Measurements from ENCODE around the gene DPH6.
A peak's percentile ranks its signal among the peaks of the same experiment; 100 is the strongest.
"Not testable (repeated sequence)": the region's sequence is repeated elsewhere in the genome, so short reads cannot be mapped to it uniquely, and the experiment has no call there.

DPH6 gene, protein sequence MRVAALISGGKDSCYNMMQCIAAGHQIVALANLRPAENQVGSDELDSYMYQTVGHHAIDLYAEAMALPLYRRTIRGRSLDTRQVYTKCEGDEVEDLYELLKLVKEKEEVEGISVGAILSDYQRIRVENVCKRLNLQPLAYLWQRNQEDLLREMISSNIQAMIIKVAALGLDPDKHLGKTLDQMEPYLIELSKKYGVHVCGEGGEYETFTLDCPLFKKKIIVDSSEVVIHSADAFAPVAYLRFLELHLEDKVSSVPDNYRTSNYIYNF

GRCh38 chr15:35545824-35546510, at the start of gene DPH6:
Gene DPH6, minus strand, starts transcription at chr15:35546165. Its CDS starts 24 bp downstream, at chr15:35546141.
- peak; percentile 84 for DNase-seq

DNA sequence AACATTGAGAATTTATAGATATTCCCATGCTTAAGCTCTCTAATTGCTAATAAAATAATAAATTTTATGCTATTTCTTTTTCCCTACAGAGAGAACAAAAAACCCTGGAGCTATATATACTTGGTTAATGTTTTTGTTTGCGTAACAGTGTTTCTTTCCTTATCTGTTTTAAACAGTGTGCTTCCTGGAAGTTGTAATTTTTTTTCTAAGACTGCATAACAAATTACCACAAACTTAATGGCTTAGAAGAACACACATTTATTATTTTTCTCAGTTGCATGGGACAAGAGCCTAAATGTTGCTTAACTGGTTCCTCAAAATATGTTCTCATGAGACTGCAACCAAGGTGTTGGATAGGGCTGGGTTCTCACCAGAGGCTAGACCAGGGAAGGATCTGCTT, 49.7 kb upstream of the DPH6 start:
- DNase-seq = no peak

GRCh38 chr15:35591987-35592386, 46.0 kb upstream of the DPH6 start:
- not testable (repeated sequence) for DNase-seq

DNA sequence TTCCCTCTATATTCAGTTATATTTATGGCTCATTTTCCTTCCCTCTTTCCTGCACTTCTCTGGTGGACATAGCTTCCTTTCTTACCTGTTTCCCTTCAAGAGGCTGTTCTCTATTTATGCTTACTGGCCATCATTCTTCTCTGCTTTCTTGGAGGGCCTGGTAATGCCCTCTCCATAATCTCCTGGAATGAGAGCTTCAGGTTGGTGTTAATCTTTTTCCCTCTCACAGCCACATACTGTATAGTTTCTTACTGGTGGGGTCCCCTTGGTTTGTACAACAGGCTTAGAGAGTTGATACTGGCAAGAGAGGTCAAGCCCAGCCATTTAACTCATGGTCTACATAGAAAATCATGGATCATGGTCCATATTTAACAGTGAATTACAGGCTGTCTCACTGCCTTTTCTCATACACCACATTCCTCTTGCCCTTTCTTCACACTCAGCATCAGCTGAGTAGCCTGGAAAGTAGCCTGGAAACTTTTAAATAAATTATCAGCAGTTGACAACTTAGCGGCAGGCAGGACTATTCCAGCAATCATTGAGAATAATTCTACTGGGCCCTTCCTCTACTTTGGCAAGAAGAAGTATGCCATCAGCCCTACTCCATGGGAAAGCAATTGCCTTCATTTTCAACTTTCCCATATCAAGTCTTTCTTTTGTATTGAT, 38.0 kb upstream of the DPH6 start:
- DNase-seq = no peak

DNA sequence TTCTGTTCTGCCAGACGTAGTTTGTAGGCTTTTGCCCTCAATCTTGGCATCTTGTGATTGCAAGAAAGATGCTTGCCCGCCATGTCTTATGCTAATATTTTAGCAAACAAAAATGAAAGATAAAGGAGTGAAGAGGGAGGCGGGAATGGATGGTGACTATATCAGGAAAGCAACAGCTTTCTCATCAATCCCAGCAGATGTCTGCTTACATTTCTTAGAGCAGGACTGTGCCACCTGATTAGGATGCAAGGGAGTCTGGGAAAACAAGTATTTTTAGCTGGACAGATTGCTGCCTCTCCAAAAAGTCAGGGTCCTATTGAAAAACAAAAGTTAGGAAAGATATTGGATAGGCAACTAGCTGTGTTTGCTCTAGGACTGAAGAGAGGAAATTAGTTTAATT, 34.6 kb upstream of the DPH6 start:
- DNase-seq = no peak

DNA sequence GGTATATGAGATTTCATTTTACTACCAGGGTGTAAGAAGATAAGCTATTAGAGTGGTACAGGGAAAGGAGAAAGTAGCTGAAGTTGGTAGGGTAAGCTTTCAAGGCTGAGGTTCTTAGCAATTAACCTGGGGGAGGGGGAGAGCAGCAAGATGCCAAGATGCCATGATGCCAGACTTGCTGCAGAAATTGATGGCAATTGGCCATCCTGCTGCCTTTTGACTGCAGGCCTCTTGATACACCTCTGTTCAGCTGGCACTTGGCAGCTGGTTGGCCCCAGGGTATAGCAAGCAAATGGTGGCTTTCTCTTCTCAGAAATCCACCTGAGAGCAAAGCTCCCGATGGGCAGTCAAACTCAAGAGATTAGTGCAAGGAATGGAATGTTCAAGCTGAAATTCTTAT, 21.4 kb upstream of the DPH6 start:
- DNase-seq = no peak

DNA sequence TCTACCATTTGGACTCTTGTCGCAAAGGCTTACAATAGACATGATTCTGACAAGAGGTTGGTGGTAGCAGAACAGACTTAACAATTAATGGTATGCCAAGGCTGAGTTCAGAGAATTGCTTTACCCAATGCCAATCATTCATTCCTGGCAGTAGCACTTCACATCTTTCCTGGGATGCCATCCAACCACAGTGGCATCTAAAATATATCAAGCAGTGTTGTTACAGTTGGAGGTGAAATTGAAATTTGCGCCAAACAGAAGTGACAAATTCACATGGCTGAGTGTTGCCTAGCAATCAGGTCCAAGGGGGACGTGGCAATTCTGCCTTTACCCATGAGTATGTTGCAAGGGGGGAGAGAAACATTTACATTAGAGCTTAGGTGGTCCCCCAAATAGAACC, 21.0 kb upstream of the DPH6 start:
- DNase-seq = no peak

- DNase-seq = no peak
Measured at GRCh38 chr15:35565901-35566300, 19.9 kb upstream of the DPH6 start.

DNA sequence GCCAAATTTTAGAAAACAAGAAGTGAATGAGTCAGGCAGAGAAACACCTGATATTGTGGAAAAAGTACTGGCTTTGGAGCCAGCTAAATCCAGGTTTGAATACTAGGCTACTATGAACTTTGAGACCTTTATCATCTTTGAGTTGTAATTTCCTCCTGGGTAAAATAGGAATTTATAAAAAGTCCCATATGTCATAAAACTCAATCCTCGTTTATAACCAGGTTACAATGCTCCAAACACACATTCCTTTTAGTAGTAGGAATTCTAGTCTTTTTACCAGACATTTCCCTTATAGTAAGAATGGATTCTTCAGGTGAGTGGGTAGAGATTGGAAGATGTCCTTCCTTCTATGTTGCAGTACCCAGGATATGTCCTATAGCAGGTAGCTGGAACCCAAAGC, 16.7 kb upstream of the DPH6 start:
- no peak for DNase-seq

DNA sequence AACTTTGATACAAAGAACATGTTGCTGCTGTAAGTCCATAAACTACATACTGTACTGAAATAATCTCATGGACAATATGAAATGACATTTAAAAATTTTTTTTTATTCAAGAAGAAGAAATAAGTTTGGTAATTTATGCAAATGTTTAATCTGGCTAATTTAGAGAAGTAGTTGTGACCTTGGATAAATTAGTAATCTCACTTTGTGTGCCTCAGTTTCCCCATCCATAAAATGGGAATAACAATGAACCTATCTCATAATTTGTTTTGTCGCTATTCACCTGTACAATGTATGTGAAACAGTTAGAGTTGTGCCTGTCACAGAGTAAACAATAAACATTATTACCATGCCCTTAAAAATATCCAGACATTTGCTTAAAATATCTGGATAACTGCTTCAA, 15.3 kb upstream of the DPH6 start:
- DNase-seq = no peak

DNA sequence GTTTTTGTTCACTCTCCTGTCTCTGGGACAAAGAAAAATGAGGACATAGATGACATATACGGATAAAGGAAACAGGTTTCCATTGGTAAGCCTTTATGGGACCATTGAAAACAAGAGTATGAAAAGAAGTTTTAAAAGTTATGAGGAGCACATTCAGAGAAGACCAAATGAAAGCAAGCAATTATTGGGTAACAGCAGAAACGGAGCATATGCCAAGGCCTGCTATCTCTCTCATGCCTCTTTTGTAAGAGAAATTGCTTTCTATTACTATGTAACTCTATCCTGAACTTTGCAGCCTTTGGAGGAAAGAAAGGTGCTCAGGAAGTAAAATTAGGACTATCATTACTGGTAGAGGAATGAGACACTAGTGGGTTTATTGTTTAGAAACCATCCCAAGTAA, 14.9 kb upstream of the DPH6 start:
- DNase-seq = no peak

GRCh38 chr15:35560258-35560657, 14.3 kb upstream of the DPH6 start:
- DNase-seq = no peak

- no peak for DNase-seq
Measured at GRCh38 chr15:35559683-35560082, 13.7 kb upstream of the DPH6 start.

DNA sequence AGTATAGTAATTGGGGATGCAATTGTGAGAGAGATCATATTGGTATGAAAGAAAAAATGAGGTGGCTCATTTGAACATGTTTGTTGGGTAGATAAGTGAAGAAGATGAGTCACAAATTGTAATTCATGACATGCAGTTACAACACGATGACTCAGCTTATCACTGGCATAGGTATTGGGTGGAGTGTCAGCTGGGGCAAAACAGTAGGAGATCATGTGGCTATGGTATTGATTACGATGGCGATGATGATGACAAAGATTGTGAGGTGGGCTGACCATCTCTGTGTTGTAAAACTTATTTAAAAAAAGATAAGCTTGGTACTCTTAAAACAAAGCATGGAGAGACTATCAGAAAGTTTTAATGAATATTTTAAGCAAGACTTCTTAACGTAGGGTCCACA, 11.6 kb upstream of the DPH6 start:
- no peak for DNase-seq

- DNase-seq = no peak
Measured at GRCh38 chr15:35557012-35557411, 11.0 kb upstream of the DPH6 start.

DNA sequence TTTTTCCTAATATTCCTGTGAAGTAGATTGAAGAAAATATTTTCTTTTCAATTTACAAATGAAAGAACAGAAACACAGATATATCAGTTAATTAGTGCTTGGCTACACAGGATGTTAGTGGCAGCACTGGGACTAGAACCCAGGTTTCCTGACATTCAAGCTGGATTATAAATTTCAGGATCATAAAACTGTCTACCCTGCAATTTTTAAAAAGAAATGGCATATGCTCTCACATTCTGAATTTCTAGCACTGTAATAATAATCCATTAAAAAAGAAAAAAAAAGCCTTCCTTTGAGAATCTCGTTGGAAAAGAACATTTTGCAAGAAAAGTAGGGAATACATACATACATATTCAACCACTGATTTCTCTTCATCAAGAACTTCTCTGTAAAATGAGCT, 9.3 kb upstream of the DPH6 start:
- DNase-seq = no peak

GRCh38 chr15:35550957-35551356, 5.0 kb upstream of the DPH6 start:
- no peak for DNase-seq

- DNase-seq = no peak
Measured at GRCh38 chr15:35549567-35549966, 3.6 kb upstream of the DPH6 start.

- DNase-seq = no peak
Measured at GRCh38 chr15:35548435-35548834, 2.5 kb upstream of the DPH6 start.

DNA sequence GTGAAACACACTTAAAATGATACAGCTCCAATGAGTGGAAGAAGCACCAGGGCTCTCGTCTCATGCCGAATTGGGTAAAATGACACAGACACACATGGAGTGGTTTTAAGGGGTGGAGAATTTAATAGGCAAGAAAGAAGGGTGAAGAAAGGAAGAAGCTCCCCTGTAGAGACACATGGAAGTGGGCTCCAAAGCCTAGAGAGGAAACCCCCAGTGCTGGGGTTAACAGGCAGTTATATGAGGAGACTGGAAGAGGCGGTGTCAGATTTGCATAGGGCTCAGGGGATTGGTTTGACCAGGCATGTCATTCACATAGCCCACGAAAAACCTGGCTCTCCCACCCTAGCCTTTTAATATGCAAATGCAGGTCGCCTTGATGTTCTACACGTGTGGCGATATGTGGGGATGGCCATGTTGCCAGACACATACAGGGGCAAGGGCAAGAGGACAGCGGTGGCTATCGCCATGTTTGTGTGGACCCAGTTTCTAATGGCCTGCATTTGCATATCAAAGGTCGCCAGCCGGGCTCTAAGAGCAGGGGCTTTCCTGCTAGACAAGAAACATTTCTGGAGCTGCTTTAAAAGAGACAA, 1.9 kb upstream of the DPH6 start:
- DNase-seq = no peak

DNA sequence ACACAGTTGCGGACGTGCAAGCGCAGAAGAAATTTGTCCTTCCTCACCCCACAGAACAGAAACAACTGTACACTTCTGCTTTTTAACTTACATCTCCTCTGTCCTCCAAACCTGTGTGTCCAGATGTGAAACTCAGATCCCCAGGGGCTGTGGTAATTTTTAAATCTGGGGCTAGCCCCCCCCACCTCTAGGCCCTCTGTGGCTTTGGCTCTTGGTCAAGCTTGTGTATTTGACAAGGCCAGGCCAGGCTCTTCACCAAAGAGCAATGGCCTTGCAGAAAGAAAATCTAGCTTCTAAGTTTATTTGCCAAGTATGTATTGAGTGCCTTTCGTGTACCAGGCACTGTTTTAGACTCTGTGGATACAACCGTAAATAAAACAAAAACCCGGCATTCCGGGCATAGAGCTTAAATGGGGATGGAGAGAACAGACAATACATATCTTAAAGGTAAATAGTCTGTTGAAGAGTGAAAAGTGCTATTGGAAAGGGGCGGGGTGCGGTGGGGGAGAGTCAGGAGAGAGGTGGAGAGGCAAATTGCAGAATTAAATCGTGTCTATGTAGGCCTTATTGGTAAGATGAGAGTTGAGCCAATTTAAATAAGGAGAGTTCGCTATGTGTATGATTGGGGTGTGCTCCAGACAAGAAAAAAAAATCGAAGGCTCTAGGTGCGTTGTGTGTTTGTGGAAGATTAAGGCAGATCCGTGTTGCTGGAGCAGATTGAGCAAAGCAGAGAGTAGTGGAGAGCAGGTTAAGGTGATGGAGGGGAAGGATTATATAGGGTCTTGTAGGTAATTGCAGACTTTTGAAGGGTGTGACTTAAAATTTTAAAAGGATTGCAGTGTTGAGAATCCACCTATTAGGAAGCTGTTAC, 781 bp upstream of the DPH6 start:
- DNase-seq = peak in 1 of 2 donors; percentile 2

- DNase-seq = peak; percentile 30 to 37
Measured at GRCh38 chr15:35545316-35545823, 595 bp downstream of the DPH6 start.

DNA sequence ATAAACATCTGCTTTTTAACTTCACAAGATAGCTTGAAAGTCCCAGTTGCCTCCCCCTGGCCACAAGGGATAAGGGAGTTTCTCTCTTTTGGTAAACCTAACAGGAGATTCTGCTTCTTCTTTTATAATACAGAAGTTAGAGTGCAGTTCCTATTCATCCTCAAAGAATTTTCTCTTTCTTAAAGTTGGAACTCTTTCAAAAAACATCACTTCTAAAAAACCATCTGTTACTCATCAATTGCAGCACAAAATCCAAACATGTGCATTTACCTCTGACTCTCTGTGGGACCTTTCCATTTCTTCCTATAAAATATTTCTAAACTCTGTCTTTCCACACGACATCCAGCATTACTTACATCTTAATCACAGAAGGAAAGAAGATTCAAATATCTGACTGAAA, 5.1 kb downstream of the DPH6 start:
- no peak for DNase-seq
